SK-N-SH (cell line): ENCODE data around the gene DNAJC21. TPM values are rescaled to one million over a fixed set of nuclear protein-coding genes. Genes with fewer than 3 reads are reported as not detected.

Experiments used
- CTCF ChIA-PET: fragments of 300-600, 350-600 bp; formaldehyde crosslinking; extraction: SDS; loops from one replicate; lab custom pipeline; 2021; lab: Yijun Ruan, JAX
- POLR2A ChIA-PET: fragments of 350-600 bp; sonication (Branson Sonifier 250); formaldehyde crosslinking; extraction: SDS; loops from one replicate; lab custom pipeline; 2020; ENCODE audit warnings: antibody characterized with exemption, inconsistent platforms; lab: Yijun Ruan, JAX
- DNase-seq: peaks from one replicate; pipeline ENCODE4 v3.0.0; 2012
- H2AFZ ChIP-seq: fragments of 200-600 bp; sonication (generic); 2 replicates; pipeline ENCODE4 v1.8.1; 2016; ENCODE audit warnings: antibody characterized with exemption, mild to moderate bottlenecking, low read depth
- H3F3A ChIP-seq: fragments of 200-600 bp; sonication (generic); replicated peaks from 2 replicates; pipeline ENCODE3; 2016; ENCODE audit warnings: antibody characterized with exemption, mild to moderate bottlenecking; ENCODE audit not compliant: insufficient read depth
- H3K27ac ChIP-seq, 2 experiments: fragments of 200-500 bp in 1 of 2; fragments of 200-600 bp in 1 of 2; sonication (Bioruptor generic) in 1 of 2; sonication (generic), shearing (Covaris generic) in 1 of 2; 2 replicates each; pipeline versions ENCODE4 v1.5.1 to v1.6.1; 2014 to 2016; ENCODE audit warnings: low read depth in 2 of 2, inconsistent platforms in 1 of 2, low read length in 1 of 2, mild to moderate bottlenecking in 1 of 2, mixed read lengths in 1 of 2
- H3K27me3 ChIP-seq: fragments of 200-600 bp; sonication (generic), shearing (Covaris generic); 2 replicates; pipeline ENCODE4 v1.6.1; 2016; ENCODE audit warnings: mixed run types; ENCODE audit not compliant: insufficient read depth
- H3K36me3 ChIP-seq, 2 experiments: fragments of 200-500 bp in 1 of 2; fragments of 200-600 bp in 1 of 2; sonication (Bioruptor generic) in 1 of 2; sonication (generic) in 1 of 2; replicated peaks in 1 of 2; 2 replicates each; pipeline versions ENCODE3 to v1.5.1; 2014 to 2016; ENCODE audit warnings: low read length in 1 of 2, mild to moderate bottlenecking in 1 of 2; ENCODE audit not compliant: insufficient read depth in 2 of 2, control insufficient read depth in 1 of 2
- H3K4me1 ChIP-seq, 2 experiments: fragments of 200-500 bp in 1 of 2; fragments of 200-600 bp in 1 of 2; sonication (Bioruptor generic) in 1 of 2; sonication (generic), shearing (Covaris generic) in 1 of 2; 2 replicates each; pipeline versions ENCODE4 v1.5.1 to v1.6.1; 2014 to 2016; ENCODE audit warnings: low read depth in 1 of 2, low read length in 1 of 2, mixed run types in 1 of 2; ENCODE audit not compliant: insufficient read depth in 2 of 2, control insufficient read depth in 1 of 2
- H3K4me2 ChIP-seq: fragments of 200-600 bp; sonication (generic), shearing (Covaris generic); 2 replicates; pipeline ENCODE4 v1.6.1; 2017; ENCODE audit warnings: mixed run types
- H3K4me3 ChIP-seq, 2 experiments: fragments of 200-500 bp in 1 of 2; fragments of 200-600 bp in 1 of 2; sonication (Bioruptor generic) in 1 of 2; sonication (generic), shearing (Covaris generic) in 1 of 2; 2 replicates each; pipeline versions ENCODE4 v1.5.1 to v1.8.1; 2014 to 2016; ENCODE audit warnings: low read depth in 2 of 2, inconsistent platforms in 1 of 2, low read length in 1 of 2, mild to moderate bottlenecking in 1 of 2, mixed read lengths in 1 of 2, moderate library complexity in 1 of 2
- H3K79me2 ChIP-seq: fragments of 200-600 bp; sonication (generic); 2 replicates; pipeline ENCODE4 v1.8.1; 2017; ENCODE audit warnings: mild to moderate bottlenecking; ENCODE audit not compliant: insufficient read depth
- H3K9ac ChIP-seq: fragments of 200-600 bp; sonication (generic); 2 replicates; pipeline ENCODE4 v1.6.1; 2017; ENCODE audit warnings: mixed run types
- H3K9me2 ChIP-seq: fragments of 200-600 bp; sonication (generic); 2 replicates; pipeline ENCODE4 v1.6.1; 2017; ENCODE audit warnings: mixed run types
- H3K9me3 ChIP-seq: fragments of 200-600 bp; sonication (generic); 2 replicates; pipeline ENCODE4 v1.6.1; 2017; ENCODE audit warnings: mixed run types, mild to moderate bottlenecking, moderate library complexity
- H4K20me1 ChIP-seq: fragments of 200-600 bp; sonication (generic); 2 replicates; pipeline ENCODE4 v1.6.1; 2017; ENCODE audit warnings: mild to moderate bottlenecking, mixed run types; ENCODE audit not compliant: insufficient read depth
- CHD2 ChIP-seq: fragments of 150-350 bp; IDR thresholded peaks from 2 replicates; pipeline ENCODE4 v1.6.1; 2018; ENCODE audit warnings: low read length; ENCODE audit not compliant: partially characterized antibody
- FOXJ3 ChIP-seq: sonication (generic); formaldehyde crosslinking; IDR thresholded peaks from 2 replicates; pipeline ENCODE4 v1.5.1; 2020; ENCODE audit warnings: mild to moderate bottlenecking, missing genetic modification reagents
- GABPA ChIP-seq: IDR thresholded peaks from 2 replicates; pipeline ENCODE4 v1.4.0; 2012; ENCODE audit warnings: low read depth, mild to moderate bottlenecking
- JUND ChIP-seq: IDR thresholded peaks from 2 replicates; pipeline ENCODE4 v1.4.0; 2012
- MXI1 ChIP-seq: IDR thresholded peaks from 2 replicates; pipeline ENCODE4 v1.6.1; 2012; ENCODE audit warnings: mild to moderate bottlenecking, low read depth, low read length, improper control_type of control experiment
- POLR2AphosphoS5 ChIP-seq: IDR thresholded peaks from 2 replicates; pipeline ENCODE4 v1.6.1; 2012; ENCODE audit warnings: low read depth, low read length
- RAD21 ChIP-seq: IDR thresholded peaks from 2 replicates; pipeline ENCODE4 v1.6.1; 2012; ENCODE audit warnings: mild to moderate bottlenecking, low read length
- RCOR1 ChIP-seq: fragments of 150-350 bp; IDR thresholded peaks from 2 replicates; pipeline ENCODE4 v1.6.1; 2017; ENCODE audit warnings: antibody characterized with exemption, low read length
- RFX5 ChIP-seq: IDR thresholded peaks from 2 replicates; pipeline ENCODE4 v1.6.1; 2012; ENCODE audit warnings: mild to moderate bottlenecking, improper control_type of control experiment, low read length
- RXRA ChIP-seq: IDR thresholded peaks from 2 replicates; pipeline ENCODE4 v1.4.0; 2012; ENCODE audit warnings: low read depth, mild to moderate bottlenecking, borderline replicate concordance
- SMC3 ChIP-seq: IDR thresholded peaks from 2 replicates; pipeline ENCODE4 v1.6.1; 2012; ENCODE audit warnings: low read depth, low read length, improper control_type of control experiment
- YY1 ChIP-seq: IDR thresholded peaks from 2 replicates; pipeline ENCODE4 v1.4.0; 2012; ENCODE audit warnings: low read depth, mild to moderate bottlenecking
- WGBS: methylation state at CpG from one replicate; pipeline ENCODE4 v1.1.6; 2017; ENCODE audit warnings: low lambda C conversion rate; 5-methylcytosine and 5-hydroxymethylcytosine counted together
- polyA plus RNA-seq, 3 experiments: library from polyadenylated mRNA; depleted of rRNA; stranded (reverse); fragments of >200 nt; gene quantifications; 2 replicates each; pipeline ENCODE4 v1.2.3, GENCODE V29; 2012
- TF ChIP-seq, protein P1 (sequence below): fragments of 150-350 bp; IDR thresholded peaks from 2 replicates; pipeline ENCODE4 v1.6.1; 2017; ENCODE audit warnings: antibody characterized with exemption, low read length, low read depth, borderline replicate concordance
- TF ChIP-seq, protein P2 (sequence below): IDR thresholded peaks from 2 replicates; pipeline ENCODE4 v1.6.1; 2012; ENCODE audit warnings: mild to moderate bottlenecking, low read depth, low read length, moderate library complexity

DNAJC21 gene
- polyA plus RNA-seq, 1 of the 3 experiments (the other 2 are of a cell fraction): 8.8 TPM

DNA sequence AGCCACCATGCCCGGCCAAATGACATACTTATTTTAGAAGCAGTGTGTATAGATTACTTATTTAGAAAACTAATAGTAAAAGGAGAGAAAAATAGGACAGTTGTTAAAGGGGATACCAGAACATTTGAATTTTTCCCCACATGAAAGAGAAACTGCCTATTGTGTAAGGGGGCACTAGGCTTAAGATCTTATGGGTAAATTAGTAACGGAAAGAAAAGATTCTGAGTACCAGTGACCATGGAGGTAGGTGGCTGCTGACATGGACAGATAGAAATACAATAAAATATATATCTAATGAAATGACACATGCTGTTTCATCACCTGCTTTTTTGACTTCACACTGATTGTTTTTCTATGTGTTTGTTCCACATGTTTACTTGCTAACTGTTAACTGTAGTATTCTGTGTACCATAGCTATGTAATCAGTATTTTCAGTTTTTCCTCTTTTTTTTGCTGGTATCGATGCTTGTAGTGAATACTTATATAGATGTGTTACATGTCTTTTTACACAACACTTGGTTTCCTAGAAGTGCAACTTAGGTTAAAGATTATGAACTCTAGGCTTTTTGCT is 3.0 kb upstream of the DNAJC21 start:
- DNase-seq: no peak
- Histone ChIP-seq H3F3A (peaks cover 56% of the 10 kb centered on the region), H2AFZ (no peak overlapping the region), H3K9me2 (no peaks in the 10 kb centered on the region), H3K4me1 (peaks cover 6 to 13% of the 10 kb centered on the region in 2 experiments; a peak in 3 of 4 replicates), H3K4me3 (no peak overlapping the region), H3K9me3 (no peaks in the 10 kb centered on the region), H3K79me2 (peaks cover 30% of the 10 kb centered on the region), H3K27ac (no peak overlapping the region), H4K20me1 (no peaks in the 10 kb centered on the region), H3K27me3 (no peaks in the 10 kb centered on the region), H3K9ac (no peak overlapping the region), H3K36me3 (peaks cover 48 to 53% of the 10 kb centered on the region in 2 experiments), H3K4me2 (no peak overlapping the region)
- 87% methylated on average over 3 of the region's 3 CpGs for WGBS
- ChIA-PET POLR2A (interaction anchor here (0.7 kb wide), 1 partner anchor 1316 kb away, joined by 3 read pairs; no protein-coding TSS in a partner anchor), CTCF (interaction anchor here (1.9 kb wide), 1 partner anchor 32 kb away, joined by 4 read pairs; no protein-coding TSS in a partner anchor)
- TF ChIP-seq GABPA (no peak), RAD21 (no peak), MXI1 (no peak), YY1 (no peak), SMC3 (no peak), FOXJ3 (CRISPR knock-in tag) (no peak), RXRA (no peak)
- TF ChIP-seq, protein P1, sequence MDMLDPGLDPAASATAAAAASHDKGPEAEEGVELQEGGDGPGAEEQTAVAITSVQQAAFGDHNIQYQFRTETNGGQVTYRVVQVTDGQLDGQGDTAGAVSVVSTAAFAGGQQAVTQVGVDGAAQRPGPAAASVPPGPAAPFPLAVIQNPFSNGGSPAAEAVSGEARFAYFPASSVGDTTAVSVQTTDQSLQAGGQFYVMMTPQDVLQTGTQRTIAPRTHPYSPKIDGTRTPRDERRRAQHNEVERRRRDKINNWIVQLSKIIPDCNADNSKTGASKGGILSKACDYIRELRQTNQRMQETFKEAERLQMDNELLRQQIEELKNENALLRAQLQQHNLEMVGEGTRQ: no peak
- TF ChIP-seq, all 33 proteins: peak for 0

DNA sequence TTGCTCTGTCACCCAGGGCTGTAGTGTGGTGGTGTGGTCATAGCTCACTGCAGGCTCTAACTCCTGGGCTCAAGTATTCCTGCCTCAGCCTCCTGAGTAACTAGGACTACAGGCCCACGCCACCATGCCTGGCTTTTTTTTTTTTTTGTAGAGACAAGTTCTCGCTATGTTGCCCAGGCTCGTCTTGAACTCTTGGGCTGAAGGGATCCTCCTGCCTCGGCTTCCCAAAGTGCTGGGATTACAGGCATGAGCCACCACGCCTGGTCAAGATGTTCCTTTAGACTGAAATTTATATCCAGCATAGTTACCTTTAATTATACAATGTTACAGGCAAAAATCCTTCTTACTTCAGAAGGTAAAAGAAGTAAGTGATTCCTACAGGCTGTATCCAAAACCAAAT is 1.6 kb upstream of the DNAJC21 start:
- TF ChIP-seq RFX5 (no peak), FOXJ3 (CRISPR knock-in tag) (no peak), CHD2 (no peak), JUND (no peak), POLR2AphosphoS5 (no peak), YY1 (no peak), RCOR1 (no peak)
- TF ChIP-seq, protein P2, sequence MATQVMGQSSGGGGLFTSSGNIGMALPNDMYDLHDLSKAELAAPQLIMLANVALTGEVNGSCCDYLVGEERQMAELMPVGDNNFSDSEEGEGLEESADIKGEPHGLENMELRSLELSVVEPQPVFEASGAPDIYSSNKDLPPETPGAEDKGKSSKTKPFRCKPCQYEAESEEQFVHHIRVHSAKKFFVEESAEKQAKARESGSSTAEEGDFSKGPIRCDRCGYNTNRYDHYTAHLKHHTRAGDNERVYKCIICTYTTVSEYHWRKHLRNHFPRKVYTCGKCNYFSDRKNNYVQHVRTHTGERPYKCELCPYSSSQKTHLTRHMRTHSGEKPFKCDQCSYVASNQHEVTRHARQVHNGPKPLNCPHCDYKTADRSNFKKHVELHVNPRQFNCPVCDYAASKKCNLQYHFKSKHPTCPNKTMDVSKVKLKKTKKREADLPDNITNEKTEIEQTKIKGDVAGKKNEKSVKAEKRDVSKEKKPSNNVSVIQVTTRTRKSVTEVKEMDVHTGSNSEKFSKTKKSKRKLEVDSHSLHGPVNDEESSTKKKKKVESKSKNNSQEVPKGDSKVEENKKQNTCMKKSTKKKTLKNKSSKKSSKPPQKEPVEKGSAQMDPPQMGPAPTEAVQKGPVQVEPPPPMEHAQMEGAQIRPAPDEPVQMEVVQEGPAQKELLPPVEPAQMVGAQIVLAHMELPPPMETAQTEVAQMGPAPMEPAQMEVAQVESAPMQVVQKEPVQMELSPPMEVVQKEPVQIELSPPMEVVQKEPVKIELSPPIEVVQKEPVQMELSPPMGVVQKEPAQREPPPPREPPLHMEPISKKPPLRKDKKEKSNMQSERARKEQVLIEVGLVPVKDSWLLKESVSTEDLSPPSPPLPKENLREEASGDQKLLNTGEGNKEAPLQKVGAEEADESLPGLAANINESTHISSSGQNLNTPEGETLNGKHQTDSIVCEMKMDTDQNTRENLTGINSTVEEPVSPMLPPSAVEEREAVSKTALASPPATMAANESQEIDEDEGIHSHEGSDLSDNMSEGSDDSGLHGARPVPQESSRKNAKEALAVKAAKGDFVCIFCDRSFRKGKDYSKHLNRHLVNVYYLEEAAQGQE: no peak
- no peaks in the 10 kb centered on the region for H3K9me2 ChIP-seq
- CTCF ChIA-PET: no interaction called here
- 99% methylated on average over 5 of the region's 5 CpGs for WGBS
- H3K9me3 ChIP-seq: no peaks in the 10 kb centered on the region
- no peaks in the 10 kb centered on the region for H3K27me3 ChIP-seq
- peaks cover 35 to 41% of the 10 kb centered on the region in 2 experiments for H3K36me3 ChIP-seq
- peaks cover 9 to 13% of the 10 kb centered on the region in 2 experiments; a peak in 3 of 4 replicates for H3K4me1 ChIP-seq
- no peak overlapping the region for H2AFZ ChIP-seq
- POLR2A ChIA-PET: no interaction called here
- no peaks in the 10 kb centered on the region for H4K20me1 ChIP-seq
- H3K4me3 ChIP-seq: no peak overlapping the region
- peaks cover 35% of the 10 kb centered on the region for H3K79me2 ChIP-seq
- no peak overlapping the region for H3K27ac ChIP-seq
- H3K4me2 ChIP-seq: no peak overlapping the region
- peaks cover 44% of the 10 kb centered on the region for H3F3A ChIP-seq
- no peak for DNase-seq
- no peak overlapping the region for H3K9ac ChIP-seq
